HTERT RPE-1 (cell line): ENCODE results near the gene SUCLG2.

Experiments
- in situ Hi-C: fragments of 300-500 bp; cut with MboI; formaldehyde crosslinking; loops from 4 replicates; pipeline ENCODE4 v1.14.3; 2020; ENCODE audit warnings: low sequenced_read_pairs

SUCLG2 gene

GRCh38 chr3:67518236-67518635 lies 136.2 kb downstream of the SUCLG2 start:
- in situ Hi-C loops: no loop called here

DNA sequence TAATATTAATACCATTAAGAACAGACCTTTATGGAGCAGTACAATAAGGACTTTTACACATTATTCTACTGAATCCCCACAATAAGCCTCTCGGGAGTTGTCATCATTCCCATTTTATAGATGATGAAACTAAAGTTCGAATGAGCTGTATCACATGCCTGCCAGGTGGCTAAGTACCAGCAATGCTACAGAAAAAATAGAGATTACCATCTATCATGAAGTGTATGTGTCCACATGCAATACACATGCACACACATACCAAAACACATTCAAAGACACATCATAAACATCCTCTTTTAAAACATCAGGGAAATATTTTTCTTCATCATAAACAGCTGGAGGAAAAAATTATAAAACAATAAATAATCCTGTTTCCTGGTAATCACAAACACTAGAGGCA lies 136.6 kb downstream of the SUCLG2 start:
- in situ Hi-C loops: no loop called here

GRCh38 chr3:67516496-67516895 lies 137.9 kb downstream of the SUCLG2 start:
- in situ Hi-C loops: no loop called here

DNA sequence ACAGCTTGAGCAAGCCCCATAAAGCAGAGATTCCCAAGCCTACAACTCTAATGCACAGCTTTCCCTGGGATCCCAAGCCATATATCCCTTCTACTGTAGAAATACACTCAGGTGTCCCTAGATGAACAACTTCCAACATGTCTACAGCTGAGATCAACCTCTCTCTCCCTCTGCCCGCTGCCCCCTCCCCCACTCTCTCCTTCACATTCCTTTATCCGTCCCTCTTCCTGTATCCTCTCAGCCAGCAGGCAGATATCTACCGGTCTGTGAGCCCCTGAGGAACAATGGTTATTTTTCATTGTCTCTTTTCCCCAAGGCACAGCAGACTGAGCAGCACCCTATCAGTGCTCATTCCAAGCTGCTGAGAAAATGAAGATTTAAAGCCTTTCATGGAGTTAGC lies 138.6 kb downstream of the SUCLG2 start:
- in situ Hi-C loops: no loop called here

DNA sequence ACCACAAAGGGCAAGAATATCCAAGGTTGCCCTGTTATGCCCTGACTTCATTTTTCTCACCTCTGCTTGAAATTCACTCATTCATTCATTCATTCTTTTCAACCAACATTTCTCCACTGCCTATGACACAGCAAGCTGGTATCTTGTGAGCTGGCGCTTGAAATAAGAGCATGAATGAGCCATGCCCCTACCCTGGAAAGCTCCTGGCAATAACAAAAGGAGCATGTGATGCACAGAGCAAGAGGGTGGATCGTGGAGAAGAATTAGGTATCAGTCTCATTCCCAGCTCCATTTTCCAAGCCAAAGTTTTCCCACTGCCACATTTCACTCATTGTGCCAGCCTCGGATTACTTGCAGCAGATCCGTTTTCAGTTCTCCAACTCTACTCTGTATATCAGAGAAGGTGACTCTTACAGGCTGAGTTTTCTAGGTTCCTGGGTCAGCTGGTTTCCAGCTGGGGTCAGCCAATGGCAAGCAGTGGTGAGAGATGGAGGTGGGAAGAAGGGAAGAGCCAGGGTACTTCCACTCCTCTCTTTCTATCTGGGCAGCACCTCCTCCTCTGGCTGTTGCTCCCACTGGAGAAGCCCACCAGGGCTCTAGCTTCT lies 144.8 kb downstream of the SUCLG2 start:
- in situ Hi-C loops: no loop called here

DNA sequence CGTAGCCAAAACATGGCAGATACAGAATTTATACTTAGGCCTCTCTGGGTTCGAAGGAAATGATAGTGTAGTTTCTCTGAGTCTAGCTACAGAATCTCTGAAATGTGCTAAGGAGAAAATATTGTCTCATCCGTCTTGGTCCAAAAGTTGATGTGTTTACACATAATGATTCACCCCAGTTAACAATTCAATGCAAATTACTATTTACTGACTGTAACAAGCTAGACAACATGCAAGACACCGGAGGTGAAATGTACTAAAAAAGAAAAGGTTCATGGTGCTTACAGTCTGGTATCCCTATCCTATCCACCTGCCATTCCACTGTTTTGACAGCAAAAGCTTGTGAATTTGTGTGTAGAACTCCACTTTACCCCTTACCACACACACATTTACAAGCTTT lies 146.8 kb downstream of the SUCLG2 start:
- in situ Hi-C loops: no loop called here

DNA sequence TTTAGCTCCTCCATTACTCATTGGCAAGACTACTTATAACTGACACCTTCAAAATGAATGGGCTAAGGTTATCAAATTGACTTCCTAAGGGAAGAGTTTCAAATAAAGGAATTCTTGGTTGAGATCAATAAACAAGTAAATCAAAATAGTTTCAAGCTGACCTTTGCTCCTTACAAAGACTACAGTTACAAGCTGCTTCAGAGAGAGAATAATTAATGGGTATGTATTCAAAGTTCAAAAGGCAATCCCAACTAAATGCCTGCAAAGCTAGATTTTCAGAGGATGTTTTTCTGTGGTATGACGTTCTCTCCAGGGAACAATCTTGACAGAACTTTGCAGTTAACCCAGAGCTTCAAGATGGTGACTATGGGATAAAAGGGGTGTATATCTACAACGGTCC lies 153.7 kb downstream of the SUCLG2 start:
- in situ Hi-C loops: no loop called here

DNA sequence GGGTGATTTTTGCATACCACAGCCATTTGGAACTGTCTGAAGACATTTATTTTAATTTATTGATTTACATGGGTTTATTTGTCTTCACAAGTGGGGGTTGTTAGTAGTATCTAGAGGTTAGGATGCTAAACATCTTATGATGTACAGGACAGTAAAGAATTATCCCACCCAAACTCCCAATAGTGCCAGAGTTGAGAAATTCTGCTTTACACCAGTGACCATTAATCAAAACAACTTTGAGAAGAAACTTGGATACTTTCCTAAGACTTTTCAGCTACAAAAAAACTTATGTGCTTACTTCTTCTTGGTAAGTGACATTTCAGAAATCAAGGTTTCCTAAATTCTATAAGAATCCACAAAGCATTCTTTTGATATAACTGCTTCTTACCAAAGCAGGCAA lies 156.7 kb downstream of the SUCLG2 start:
- in situ Hi-C loops: no loop called here

- in situ Hi-C loops: no loop called here
Observed at GRCh38 chr3:67495751-67496150, 158.7 kb downstream of the SUCLG2 start.

DNA sequence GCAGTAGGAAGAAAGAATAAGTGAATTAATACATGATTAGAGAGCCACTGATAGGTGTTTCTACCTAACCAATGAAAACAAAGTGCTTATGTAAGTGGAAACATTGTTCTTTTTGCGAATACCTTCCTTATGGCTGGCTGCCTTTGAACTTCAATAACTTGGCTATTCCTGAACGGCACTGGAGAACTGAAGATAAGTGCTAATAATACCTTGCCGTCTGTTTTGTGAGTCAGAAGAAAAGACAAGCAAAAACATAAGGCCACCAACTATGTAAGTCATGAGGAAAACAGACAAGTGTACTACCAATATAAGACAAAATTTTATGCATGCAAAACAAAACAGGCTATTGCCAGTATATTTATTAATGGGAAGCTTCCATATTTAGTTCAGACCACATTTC lies 160.6 kb downstream of the SUCLG2 start:
- in situ Hi-C loops: no loop called here

GRCh38 chr3:67490658-67491057 lies 163.8 kb downstream of the SUCLG2 start:
- in situ Hi-C loops: no loop called here

- in situ Hi-C loops: no loop called here
Observed at GRCh38 chr3:67489816-67490215, 164.6 kb downstream of the SUCLG2 start.

- in situ Hi-C loops: no loop called here
Observed at GRCh38 chr3:67487564-67488114, 166.8 kb downstream of the SUCLG2 start.

DNA sequence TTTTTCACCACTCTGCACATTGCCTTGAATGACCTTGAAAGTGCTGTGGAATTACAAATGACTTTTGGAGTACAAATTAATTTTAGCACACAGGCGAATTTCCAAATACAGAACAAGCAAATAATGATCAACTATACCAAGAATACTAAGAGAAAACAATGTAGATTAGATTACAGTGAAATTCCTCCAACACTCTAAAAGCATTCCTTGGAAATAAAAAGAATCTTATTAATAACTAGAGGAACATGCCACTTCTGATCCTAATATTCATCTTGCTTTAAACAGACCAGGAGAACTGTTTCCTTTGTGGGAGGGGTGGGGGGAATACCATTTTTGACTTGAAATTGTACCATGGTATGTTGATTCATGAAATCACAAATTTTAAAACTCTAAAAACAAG lies 167.5 kb downstream of the SUCLG2 start:
- in situ Hi-C loops: no loop called here

DNA sequence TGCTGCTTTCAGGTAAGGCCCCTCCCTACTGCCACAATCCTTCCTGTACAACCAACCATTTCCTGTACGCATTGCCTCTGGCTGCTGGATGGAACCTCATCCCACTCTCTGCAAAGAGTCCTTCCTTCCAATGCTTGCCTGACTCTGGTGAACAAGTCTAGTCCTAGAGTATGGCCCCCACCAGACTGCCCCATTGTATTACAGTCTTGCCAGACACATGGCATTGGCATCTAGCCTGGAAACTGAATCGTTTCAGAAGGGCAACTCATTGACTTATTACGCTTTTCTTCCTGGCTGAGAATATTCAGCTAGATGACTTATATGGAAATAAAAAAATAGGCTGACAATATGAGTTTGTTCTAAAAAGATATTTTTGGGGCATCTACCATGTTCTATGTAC lies 170.3 kb downstream of the SUCLG2 start:
- in situ Hi-C loops: no loop called here

DNA sequence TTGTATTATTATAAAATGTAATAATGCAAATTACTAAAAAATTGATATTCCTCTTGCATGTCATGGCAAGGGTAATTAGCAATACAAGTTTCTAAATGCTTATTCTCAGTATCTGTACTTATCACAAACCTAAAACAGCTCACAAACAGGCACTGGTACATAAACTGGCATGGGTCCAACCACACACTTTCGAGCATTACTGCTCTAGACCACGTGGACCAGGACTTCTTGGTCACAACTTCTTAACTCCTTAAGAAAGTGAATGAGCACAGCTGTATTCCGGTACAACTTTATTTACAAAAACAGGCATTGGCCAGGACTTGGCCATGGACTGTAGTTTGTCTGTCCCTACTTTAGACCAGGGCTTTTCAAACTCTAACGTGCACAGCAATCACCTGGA lies 173.3 kb downstream of the SUCLG2 start:
- in situ Hi-C loops: no loop called here

- in situ Hi-C loops: no loop called here
Observed at GRCh38 chr3:67478423-67478822, 176.0 kb downstream of the SUCLG2 start.

- in situ Hi-C loops: no loop called here
Observed at GRCh38 chr3:67474311-67474710, 180.1 kb downstream of the SUCLG2 start.

DNA sequence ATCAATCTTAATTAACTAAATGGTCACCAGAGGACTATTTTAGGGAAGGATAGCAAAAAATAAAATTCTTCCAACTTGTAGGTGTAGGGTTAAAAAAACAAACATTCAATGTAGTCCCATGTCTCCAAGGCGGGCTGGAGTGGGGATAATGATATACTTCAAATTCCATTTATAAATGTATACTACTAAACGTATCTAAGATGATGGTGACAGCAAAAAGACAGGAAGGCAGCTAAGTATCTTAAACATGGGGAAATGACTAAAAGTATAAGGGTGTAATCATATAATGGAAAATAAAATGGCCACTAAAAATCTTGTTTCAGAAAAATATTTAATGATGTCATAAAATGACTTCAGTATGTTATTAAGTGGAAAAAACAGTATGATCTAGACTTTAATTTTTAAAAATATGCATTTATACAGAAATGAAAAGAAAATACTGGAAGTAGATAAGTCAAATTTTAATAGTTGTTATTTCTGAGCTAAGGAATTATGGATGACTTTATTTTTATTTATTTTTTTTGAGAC lies 181.7 kb downstream of the SUCLG2 start:
- in situ Hi-C loops: no loop called here

- in situ Hi-C loops: no loop called here
Observed at GRCh38 chr3:67470207-67470606, 184.2 kb downstream of the SUCLG2 start.

DNA sequence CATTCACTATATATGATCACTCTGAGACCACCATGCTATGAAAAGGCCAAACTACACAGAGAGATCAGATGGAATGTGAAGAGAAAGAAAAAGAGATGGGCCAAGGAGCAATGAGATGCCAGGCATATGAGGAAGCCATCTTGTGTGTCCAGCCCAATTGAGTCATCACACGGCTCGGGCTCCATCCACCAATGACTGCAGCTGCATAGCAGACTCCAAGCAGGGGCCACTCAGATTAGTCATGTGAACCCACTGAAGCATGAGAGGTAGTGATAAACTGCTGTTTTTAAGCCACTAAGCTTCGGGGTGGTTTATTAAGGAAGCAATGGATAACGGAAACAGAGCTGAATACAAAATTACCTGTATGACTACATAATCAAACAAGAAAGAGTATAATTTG lies 185.9 kb downstream of the SUCLG2 start:
- in situ Hi-C loops: no loop called here

DNA sequence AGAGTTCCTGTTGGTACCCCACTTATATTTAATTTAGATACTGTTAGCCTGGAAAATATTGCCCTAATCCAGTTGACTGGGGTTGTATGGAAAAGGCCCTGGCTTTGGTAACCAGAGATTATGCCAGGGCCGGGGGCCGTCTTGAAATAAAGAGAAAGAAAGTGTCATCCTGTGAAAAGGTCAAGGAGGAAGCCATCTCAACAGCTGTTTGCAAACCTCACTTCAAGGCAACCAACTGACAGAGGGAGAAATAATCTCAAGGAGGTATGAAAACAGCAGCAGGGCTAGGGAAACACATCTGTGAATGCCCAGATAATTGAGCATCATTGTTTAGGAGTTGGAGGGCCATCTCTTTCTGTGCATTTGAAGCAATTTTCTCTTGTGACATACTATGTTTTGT lies 190.8 kb downstream of the SUCLG2 start:
- in situ Hi-C loops: no loop called here

GRCh38 chr3:67462187-67462586 lies 192.2 kb downstream of the SUCLG2 start:
- in situ Hi-C loops: no loop called here
